Effector memory CD8-positive, alpha-beta T cell (primary cell): Measurements from ENCODE around the gene SMAD3.

Source experiments
- ATAC-seq: fragments of 150-1000 bp; cut with Tn5 transposase; replicated peaks from 2 replicates; pipeline ENCODE4 v1.10.0; 2021; ENCODE audit warnings: mild to moderate bottlenecking, moderate library complexity
- DNase-seq, 3 experiments: peaks; one replicate each; pipeline ENCODE4 v3.0.0; 2021
- H3K27ac Mint-ChIP-seq, 2 donors: one replicate each; pipeline ENCODE4 v1.8.0; 2022; ENCODE audit warnings: mild to moderate bottlenecking in 2 of 2, mixed read lengths in 2 of 2, moderate library complexity in 2 of 2
- H3K27me3 Mint-ChIP-seq, 2 donors: one replicate each; pipeline ENCODE4 v1.8.0; 2022; ENCODE audit warnings: mixed read lengths in 2 of 2
- H3K36me3 Mint-ChIP-seq: one replicate; pipeline ENCODE4 v1.8.0; 2022; ENCODE audit warnings: mild to moderate bottlenecking, moderate library complexity, mixed read lengths; ENCODE audit not compliant: insufficient read depth
- H3K4me1 Mint-ChIP-seq, 2 donors: one replicate each; pipeline ENCODE4 v1.8.0; 2022; ENCODE audit warnings: low read depth in 2 of 2, mixed read lengths in 2 of 2
- H3K4me3 Mint-ChIP-seq, 2 donors: one replicate each; pipeline ENCODE4 v1.8.0; 2022; ENCODE audit warnings: mild to moderate bottlenecking in 2 of 2, mixed read lengths in 2 of 2, moderate library complexity in 2 of 2
- H3K9me3 Mint-ChIP-seq, 2 donors: one replicate each; pipeline ENCODE4 v1.8.0; 2022; ENCODE audit warnings: mixed read lengths in 2 of 2

SMAD3 gene

GRCh38 chr15:67094001-67094826 is 28.8 kb downstream of the SMAD3 start:
- peak overlapping the region in 1 of 2 donors; percentile 96 for H3K27ac Mint-ChIP-seq

GRCh38 chr15:67095912-67096311 is 30.5 kb downstream of the SMAD3 start:
- DNase-seq (no peak), ATAC-seq (no peak)
- H3K4me3 Mint-ChIP-seq: peak overlapping the region; percentile 7 to 60
- peak overlapping the region; percentile 44 to 96 for H3K27ac Mint-ChIP-seq
- H3K9me3 Mint-ChIP-seq: no peaks in the 10 kb centered on the region
- H3K27me3 Mint-ChIP-seq: no peaks in the 10 kb centered on the region
- peaks cover 37% of the 10 kb centered on the region for H3K36me3 Mint-ChIP-seq
- peaks cover 76 to 79% of the 10 kb centered on the region in 2 donors for H3K4me1 Mint-ChIP-seq

More at GRCh38 chr15:67094001-67094826, 28.8 kb downstream of the SMAD3 start:
- H3K4me1 Mint-ChIP-seq: peaks cover 85 to 90% of the 10 kb centered on the region in 2 donors
- no peaks in the 10 kb centered on the region for H3K27me3 Mint-ChIP-seq
- ATAC-seq: no peak
- H3K9me3 Mint-ChIP-seq: no peaks in the 10 kb centered on the region
- no peak overlapping the region for H3K4me3 Mint-ChIP-seq
- peaks cover 31% of the 10 kb centered on the region for H3K36me3 Mint-ChIP-seq
- DNase-seq: no peak

- DNase-seq (no peak), ATAC-seq (no peak)
- Mint-ChIP-seq H3K36me3 (peaks cover 29% of the 10 kb centered on the region), H3K9me3 (no peaks in the 10 kb centered on the region), H3K27me3 (no peaks in the 10 kb centered on the region), H3K27ac (peak overlapping the region; percentile 96 to 98), H3K4me3 (peak overlapping the region in 1 of 2 donors; percentile 88), H3K4me1 (peaks cover 69 to 71% of the 10 kb centered on the region in 2 donors)
These were observed 31.3 kb downstream of the SMAD3 start for GRCh38 chr15:67096546-67097294.

GRCh38 chr15:67097424-67097823 is 32.0 kb downstream of the SMAD3 start:
- H3K36me3 Mint-ChIP-seq: peaks cover 27% of the 10 kb centered on the region
- DNase-seq (no peak), ATAC-seq (no peak)
- no peaks in the 10 kb centered on the region for H3K9me3 Mint-ChIP-seq
- H3K27me3 Mint-ChIP-seq: no peaks in the 10 kb centered on the region
- peak overlapping the region; percentile 96 to 98 for H3K27ac Mint-ChIP-seq
- peaks cover 62 to 64% of the 10 kb centered on the region in 2 donors for H3K4me1 Mint-ChIP-seq
- peak overlapping the region in 1 of 2 donors; percentile 88 for H3K4me3 Mint-ChIP-seq

- Mint-ChIP-seq H3K27ac (peak overlapping the region; percentile 96 to 98), H3K36me3 (peaks cover 32% of the 10 kb centered on the region), H3K4me1 (peaks cover 55 to 57% of the 10 kb centered on the region in 2 donors), H3K27me3 (no peaks in the 10 kb centered on the region), H3K4me3 (peak overlapping the region in 1 of 2 donors; percentile 88), H3K9me3 (no peaks in the 10 kb centered on the region)
- no peak for DNase-seq
- peak; percentile 35 for ATAC-seq
These were observed 32.7 kb downstream of the SMAD3 start for GRCh38 chr15:67097930-67098740.

- Mint-ChIP-seq H3K27ac (peak overlapping the region; percentile 96 to 98), H3K27me3 (no peaks in the 10 kb centered on the region), H3K4me1 (peaks cover 48 to 52% of the 10 kb centered on the region in 2 donors), H3K4me3 (peak overlapping the region in 1 of 2 donors; percentile 88), H3K36me3 (peaks cover 32% of the 10 kb centered on the region), H3K9me3 (no peaks in the 10 kb centered on the region)
- ATAC-seq (no peak), DNase-seq (no peak)
These were observed 33.4 kb downstream of the SMAD3 start for GRCh38 chr15:67098768-67099282.

GRCh38 chr15:67100124-67100791 is 34.9 kb downstream of the SMAD3 start:
- ATAC-seq: no peak
- Mint-ChIP-seq H3K4me1 (peaks cover 41 to 50% of the 10 kb centered on the region in 2 donors), H3K9me3 (no peaks in the 10 kb centered on the region), H3K27me3 (no peaks in the 10 kb centered on the region), H3K36me3 (peaks cover 30% of the 10 kb centered on the region), H3K27ac (peak overlapping the region in 1 of 2 donors; percentile 98), H3K4me3 (peak overlapping the region in 1 of 2 donors; percentile 88)
- no peak for DNase-seq

- Mint-ChIP-seq H3K4me1 (peaks cover 35 to 50% of the 10 kb centered on the region in 2 donors), H3K4me3 (no peak overlapping the region), H3K36me3 (peaks cover 27% of the 10 kb centered on the region), H3K27me3 (no peaks in the 10 kb centered on the region), H3K9me3 (no peaks in the 10 kb centered on the region), H3K27ac (no peak overlapping the region)
- no peak for DNase-seq
- ATAC-seq: peak; percentile 18
These were observed 35.6 kb downstream of the SMAD3 start for GRCh38 chr15:67100801-67101581.

- ATAC-seq: peak; percentile 79
- H3K27ac Mint-ChIP-seq: no peak overlapping the region
- no peak overlapping the region for H3K4me3 Mint-ChIP-seq
- H3K36me3 Mint-ChIP-seq: peaks cover 25% of the 10 kb centered on the region
- H3K4me1 Mint-ChIP-seq: peaks cover 27 to 51% of the 10 kb centered on the region in 2 donors
- DNase-seq: peak in 2 of 3 experiments; percentile 43 to 48
- H3K27me3 Mint-ChIP-seq: no peaks in the 10 kb centered on the region
- H3K9me3 Mint-ChIP-seq: no peaks in the 10 kb centered on the region
These were observed 36.7 kb downstream of the SMAD3 start for GRCh38 chr15:67101911-67102598.

- no peak for DNase-seq
- no peak overlapping the region for H3K27ac Mint-ChIP-seq
- H3K36me3 Mint-ChIP-seq: peaks cover 28% of the 10 kb centered on the region
- no peaks in the 10 kb centered on the region for H3K9me3 Mint-ChIP-seq
- ATAC-seq: no peak
- no peak overlapping the region for H3K4me3 Mint-ChIP-seq
- peaks cover 22 to 51% of the 10 kb centered on the region in 2 donors for H3K4me1 Mint-ChIP-seq
- no peaks in the 10 kb centered on the region for H3K27me3 Mint-ChIP-seq
These were observed 37.2 kb downstream of the SMAD3 start for GRCh38 chr15:67102599-67102929.

- no peak for ATAC-seq
- Mint-ChIP-seq H3K4me3 (no peak overlapping the region), H3K36me3 (peaks cover 29% of the 10 kb centered on the region), H3K27me3 (no peaks in the 10 kb centered on the region), H3K4me1 (peaks cover 17 to 50% of the 10 kb centered on the region in 2 donors), H3K9me3 (no peaks in the 10 kb centered on the region), H3K27ac (no peak overlapping the region)
- no peak for DNase-seq
These were observed 37.6 kb downstream of the SMAD3 start for GRCh38 chr15:67103021-67103420.
